HK-2 (cell line): ENCODE data around the gene ZDHHC14.
"Not testable (repeated sequence)": the region's sequence is repeated elsewhere in the genome, so short reads cannot be mapped to it uniquely, and the experiment has no call there.

Experiments
- DNase-seq: peaks from one replicate; pipeline ENCODE4 v3.0.0-alpha.2; 2018; ENCODE audit not compliant: unreplicated experiment

Gene ZDHHC14

GRCh38 chr6:157464653-157465535 lies 83.9 kb downstream of the ZDHHC14 start:
- no peak for DNase-seq

- DNase-seq = no peak
Measured at GRCh38 chr6:157466342-157466648, 85.3 kb downstream of the ZDHHC14 start.

GRCh38 chr6:157467339-157467738 lies 86.3 kb downstream of the ZDHHC14 start:
- not testable (repeated sequence) for DNase-seq

GRCh38 chr6:157468054-157468453 lies 87.1 kb downstream of the ZDHHC14 start:
- DNase-seq = no peak

GRCh38 chr6:157468574-157468973 lies 87.6 kb downstream of the ZDHHC14 start:
- no peak for DNase-seq

- DNase-seq = no peak
Measured at GRCh38 chr6:157469378-157469777, 88.4 kb downstream of the ZDHHC14 start.

GRCh38 chr6:157471077-157471686 lies 90.2 kb downstream of the ZDHHC14 start:
- no peak for DNase-seq

GRCh38 chr6:157471895-157472686 lies 91.1 kb downstream of the ZDHHC14 start:
- no peak for DNase-seq

- DNase-seq = no peak
Measured at GRCh38 chr6:157476797-157477196, 95.8 kb downstream of the ZDHHC14 start.

GRCh38 chr6:157478926-157479325 lies 97.9 kb downstream of the ZDHHC14 start:
- DNase-seq = no peak

- DNase-seq = no peak
Measured at GRCh38 chr6:157479464-157480303, 98.7 kb downstream of the ZDHHC14 start.

- no peak for DNase-seq
Measured at GRCh38 chr6:157481189-157481864, 100.3 kb downstream of the ZDHHC14 start.

- DNase-seq = no peak
Measured at GRCh38 chr6:157481865-157482249, 100.9 kb downstream of the ZDHHC14 start.

- DNase-seq = no peak
Measured at GRCh38 chr6:157483770-157484169, 102.8 kb downstream of the ZDHHC14 start.

- DNase-seq = no peak
Measured at GRCh38 chr6:157484181-157484580, 103.2 kb downstream of the ZDHHC14 start.

- DNase-seq = no peak
Measured at GRCh38 chr6:157486572-157486971, 105.6 kb downstream of the ZDHHC14 start.

GRCh38 chr6:157487110-157487773 lies 106.3 kb downstream of the ZDHHC14 start:
- DNase-seq = no peak

GRCh38 chr6:157488058-157488457 lies 107.1 kb downstream of the ZDHHC14 start:
- DNase-seq = no peak

- no peak for DNase-seq
Measured at GRCh38 chr6:157488716-157489118, 107.7 kb downstream of the ZDHHC14 start.

- DNase-seq = no peak
Measured at GRCh38 chr6:157490611-157491269, 109.8 kb downstream of the ZDHHC14 start.
